ENCODE results near the gene SACM1L. TPM values are rescaled to one million over a fixed set of nuclear protein-coding genes. Genes with fewer than 3 reads are reported as not detected.

The SACM1L gene
- total RNA-seq, 1 experiment from 2014 or later: 31.6 TPM

DNA sequence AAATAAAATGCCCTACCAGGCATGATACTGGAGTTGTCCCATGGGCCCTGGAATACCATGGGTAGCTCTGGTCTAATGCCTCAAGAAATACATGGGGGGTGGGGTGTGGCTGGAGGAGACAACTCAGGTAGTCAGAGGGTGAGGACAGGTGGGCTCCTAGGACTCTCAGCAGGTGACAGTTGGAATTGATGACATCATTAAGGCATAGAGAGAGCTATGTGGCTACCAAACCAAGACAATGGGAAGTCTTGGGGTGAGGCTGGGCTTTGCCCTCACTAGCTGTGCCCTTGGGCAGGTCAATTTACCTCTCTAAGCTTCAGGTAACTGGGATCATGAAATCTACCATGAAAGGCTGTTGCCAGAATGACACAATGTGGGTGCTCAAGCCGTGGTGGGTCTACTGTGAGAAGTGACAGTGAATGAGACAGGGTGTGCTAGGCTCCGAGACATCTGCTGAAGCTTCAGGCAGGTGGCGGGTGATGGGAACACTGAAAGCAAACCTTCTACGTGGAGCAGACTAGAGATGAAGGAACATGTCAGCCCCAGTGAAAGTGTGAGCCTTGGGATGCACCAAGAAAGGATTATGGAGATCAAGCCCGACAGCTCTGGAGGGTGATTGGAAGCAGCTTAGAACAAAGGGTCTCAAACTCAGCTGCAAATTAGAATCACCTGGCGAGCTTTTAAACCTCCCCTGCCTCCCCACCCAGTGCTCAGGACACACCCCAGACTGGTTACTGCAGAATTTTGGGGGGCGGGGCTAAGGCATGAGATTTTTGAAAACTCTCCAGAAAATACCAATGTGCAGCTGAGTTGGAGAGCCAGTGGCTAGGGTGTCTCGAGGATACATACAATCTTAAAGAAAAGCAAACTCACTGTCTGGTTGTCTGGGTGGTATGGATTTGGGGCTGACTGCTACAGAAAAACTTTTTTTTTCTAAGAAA, 85.7 kb downstream of the SACM1L start:
- H3K9me3 ChIP-seq (ENCODE audit: control insufficient read depth, insufficient read depth, low read depth, low read length): no peaks in the 10 kb centered on the region
- no peak for ATAC-seq
- TF ChIP-seq SIN3A (IDR thresholded peaks at IDR 0.05; ENCODE audit: borderline replicate concordance, insufficient read depth, low read depth, low read length) (no peak), POLR2AphosphoS5 (IDR thresholded peaks at IDR 0.05; ENCODE audit: low read depth, low read length) (no peak), TCF7L2 (IDR thresholded peaks at IDR 0.05; ENCODE audit: low read depth, low read length) (no peak)
- TF ChIP-seq, protein P1, sequence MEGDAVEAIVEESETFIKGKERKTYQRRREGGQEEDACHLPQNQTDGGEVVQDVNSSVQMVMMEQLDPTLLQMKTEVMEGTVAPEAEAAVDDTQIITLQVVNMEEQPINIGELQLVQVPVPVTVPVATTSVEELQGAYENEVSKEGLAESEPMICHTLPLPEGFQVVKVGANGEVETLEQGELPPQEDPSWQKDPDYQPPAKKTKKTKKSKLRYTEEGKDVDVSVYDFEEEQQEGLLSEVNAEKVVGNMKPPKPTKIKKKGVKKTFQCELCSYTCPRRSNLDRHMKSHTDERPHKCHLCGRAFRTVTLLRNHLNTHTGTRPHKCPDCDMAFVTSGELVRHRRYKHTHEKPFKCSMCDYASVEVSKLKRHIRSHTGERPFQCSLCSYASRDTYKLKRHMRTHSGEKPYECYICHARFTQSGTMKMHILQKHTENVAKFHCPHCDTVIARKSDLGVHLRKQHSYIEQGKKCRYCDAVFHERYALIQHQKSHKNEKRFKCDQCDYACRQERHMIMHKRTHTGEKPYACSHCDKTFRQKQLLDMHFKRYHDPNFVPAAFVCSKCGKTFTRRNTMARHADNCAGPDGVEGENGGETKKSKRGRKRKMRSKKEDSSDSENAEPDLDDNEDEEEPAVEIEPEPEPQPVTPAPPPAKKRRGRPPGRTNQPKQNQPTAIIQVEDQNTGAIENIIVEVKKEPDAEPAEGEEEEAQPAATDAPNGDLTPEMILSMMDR (IDR thresholded peaks at IDR 0.05): no peak
- TF ChIP-seq, protein P2, sequence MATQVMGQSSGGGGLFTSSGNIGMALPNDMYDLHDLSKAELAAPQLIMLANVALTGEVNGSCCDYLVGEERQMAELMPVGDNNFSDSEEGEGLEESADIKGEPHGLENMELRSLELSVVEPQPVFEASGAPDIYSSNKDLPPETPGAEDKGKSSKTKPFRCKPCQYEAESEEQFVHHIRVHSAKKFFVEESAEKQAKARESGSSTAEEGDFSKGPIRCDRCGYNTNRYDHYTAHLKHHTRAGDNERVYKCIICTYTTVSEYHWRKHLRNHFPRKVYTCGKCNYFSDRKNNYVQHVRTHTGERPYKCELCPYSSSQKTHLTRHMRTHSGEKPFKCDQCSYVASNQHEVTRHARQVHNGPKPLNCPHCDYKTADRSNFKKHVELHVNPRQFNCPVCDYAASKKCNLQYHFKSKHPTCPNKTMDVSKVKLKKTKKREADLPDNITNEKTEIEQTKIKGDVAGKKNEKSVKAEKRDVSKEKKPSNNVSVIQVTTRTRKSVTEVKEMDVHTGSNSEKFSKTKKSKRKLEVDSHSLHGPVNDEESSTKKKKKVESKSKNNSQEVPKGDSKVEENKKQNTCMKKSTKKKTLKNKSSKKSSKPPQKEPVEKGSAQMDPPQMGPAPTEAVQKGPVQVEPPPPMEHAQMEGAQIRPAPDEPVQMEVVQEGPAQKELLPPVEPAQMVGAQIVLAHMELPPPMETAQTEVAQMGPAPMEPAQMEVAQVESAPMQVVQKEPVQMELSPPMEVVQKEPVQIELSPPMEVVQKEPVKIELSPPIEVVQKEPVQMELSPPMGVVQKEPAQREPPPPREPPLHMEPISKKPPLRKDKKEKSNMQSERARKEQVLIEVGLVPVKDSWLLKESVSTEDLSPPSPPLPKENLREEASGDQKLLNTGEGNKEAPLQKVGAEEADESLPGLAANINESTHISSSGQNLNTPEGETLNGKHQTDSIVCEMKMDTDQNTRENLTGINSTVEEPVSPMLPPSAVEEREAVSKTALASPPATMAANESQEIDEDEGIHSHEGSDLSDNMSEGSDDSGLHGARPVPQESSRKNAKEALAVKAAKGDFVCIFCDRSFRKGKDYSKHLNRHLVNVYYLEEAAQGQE (IDR thresholded peaks at IDR 0.05; ENCODE audit: insufficient read depth in 1 of 2, low read depth in 2 of 2, low read length in 1 of 2): no peak
- BruUV-seq (replicated peaks): no TSS peak
- H3K27ac ChIP-seq (ENCODE audit: low read length): no peak overlapping the region
- ChIA-PET POLR2A (no interaction called here), CTCF (no interaction called here)
- DNase-seq (ENCODE audit: low read depth, low spot score): no peak
- intact Hi-C loops (cut with micrococcal nuclease; ENCODE audit: unreplicated experiment): no loop called here
- in situ Hi-C loops (cut with HindIII; ENCODE audit: low pct_unique_long_range_greater_than_20kb, low sequenced_read_pairs): no loop called here
- H3K4me1 ChIP-seq (ENCODE audit: control insufficient read depth, insufficient read depth, low read length): no peaks in the 10 kb centered on the region
- no peak overlapping the region for H3K4me3 ChIP-seq (ENCODE audit: low read depth in 2 of 2, low read length in 2 of 2)
- H3K27me3 ChIP-seq (ENCODE audit: control insufficient read depth, insufficient read depth, low read length): no peaks in the 10 kb centered on the region
- H3K36me3 ChIP-seq (ENCODE audit: control insufficient read depth, insufficient read depth, low read length): no peaks in the 10 kb centered on the region

DNA sequence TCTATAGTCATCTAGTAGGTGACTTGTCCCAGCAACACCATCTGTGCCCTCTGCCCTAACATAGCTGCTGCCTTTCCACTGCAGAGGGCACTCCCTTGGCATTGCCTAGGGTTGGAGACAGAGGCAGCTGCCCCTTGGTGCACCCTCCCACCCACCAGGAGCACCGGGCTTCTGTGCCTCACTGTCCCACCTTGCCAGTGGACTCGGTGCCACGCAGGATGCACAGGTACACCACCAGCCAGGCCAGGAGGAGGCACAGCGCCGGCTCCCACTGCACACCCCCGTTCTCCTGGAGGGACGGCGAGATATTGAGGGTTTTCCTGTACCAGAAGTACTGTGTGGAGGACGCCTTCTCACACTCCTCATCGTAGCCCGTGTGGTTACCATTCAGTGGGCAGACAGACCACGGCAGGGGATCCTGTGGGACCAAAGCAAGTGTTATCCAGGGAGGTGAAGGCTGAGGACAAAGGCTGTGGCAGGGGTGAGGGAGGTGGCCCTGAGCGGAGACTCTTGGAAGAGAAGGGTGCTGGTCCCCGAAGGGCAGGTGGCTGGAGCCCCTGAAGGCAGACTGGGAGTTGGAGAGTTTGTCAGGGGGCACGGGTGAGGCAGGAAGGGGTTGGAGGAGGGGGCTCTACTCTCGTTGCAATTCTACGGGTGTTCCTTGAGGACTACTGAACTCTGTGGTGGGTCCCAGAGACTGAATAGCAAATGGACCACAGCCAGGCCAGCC, 86.5 kb downstream of the SACM1L start:
- no peak for ATAC-seq
- TF ChIP-seq TCF7L2 (IDR thresholded peaks at IDR 0.05; ENCODE audit: low read depth, low read length) (no peak), POLR2AphosphoS5 (IDR thresholded peaks at IDR 0.05; ENCODE audit: low read depth, low read length) (no peak), SIN3A (IDR thresholded peaks at IDR 0.05; ENCODE audit: borderline replicate concordance, insufficient read depth, low read depth, low read length) (no peak)
- TF ChIP-seq, protein P1 (IDR thresholded peaks at IDR 0.05): no peak
- TF ChIP-seq, protein P2 (IDR thresholded peaks at IDR 0.05; ENCODE audit: insufficient read depth in 1 of 2, low read depth in 2 of 2, low read length in 1 of 2): no peak
- H3K4me3 ChIP-seq (ENCODE audit: low read depth in 2 of 2, low read length in 2 of 2): no peak overlapping the region
- no peak for DNase-seq (ENCODE audit: low read depth, low spot score)
- ChIA-PET POLR2A (no interaction called here), CTCF (no interaction called here)
- H3K27ac ChIP-seq (ENCODE audit: low read length): no peak overlapping the region
- intact Hi-C loops (cut with micrococcal nuclease; ENCODE audit: unreplicated experiment): no loop called here
- no peaks in the 10 kb centered on the region for H3K27me3 ChIP-seq (ENCODE audit: control insufficient read depth, insufficient read depth, low read length)
- no peaks in the 10 kb centered on the region for H3K9me3 ChIP-seq (ENCODE audit: control insufficient read depth, insufficient read depth, low read depth, low read length)
- BruUV-seq (replicated peaks): no TSS peak
- H3K4me1 ChIP-seq (ENCODE audit: control insufficient read depth, insufficient read depth, low read length): no peaks in the 10 kb centered on the region
- in situ Hi-C loops (cut with HindIII; ENCODE audit: low pct_unique_long_range_greater_than_20kb, low sequenced_read_pairs): no loop called here
- no peaks in the 10 kb centered on the region for H3K36me3 ChIP-seq (ENCODE audit: control insufficient read depth, insufficient read depth, low read length)

Measured in Panc1 (cell line).